ENCODE results near the gene GRK4.

- TF ChIP-seq, protein P1, sequence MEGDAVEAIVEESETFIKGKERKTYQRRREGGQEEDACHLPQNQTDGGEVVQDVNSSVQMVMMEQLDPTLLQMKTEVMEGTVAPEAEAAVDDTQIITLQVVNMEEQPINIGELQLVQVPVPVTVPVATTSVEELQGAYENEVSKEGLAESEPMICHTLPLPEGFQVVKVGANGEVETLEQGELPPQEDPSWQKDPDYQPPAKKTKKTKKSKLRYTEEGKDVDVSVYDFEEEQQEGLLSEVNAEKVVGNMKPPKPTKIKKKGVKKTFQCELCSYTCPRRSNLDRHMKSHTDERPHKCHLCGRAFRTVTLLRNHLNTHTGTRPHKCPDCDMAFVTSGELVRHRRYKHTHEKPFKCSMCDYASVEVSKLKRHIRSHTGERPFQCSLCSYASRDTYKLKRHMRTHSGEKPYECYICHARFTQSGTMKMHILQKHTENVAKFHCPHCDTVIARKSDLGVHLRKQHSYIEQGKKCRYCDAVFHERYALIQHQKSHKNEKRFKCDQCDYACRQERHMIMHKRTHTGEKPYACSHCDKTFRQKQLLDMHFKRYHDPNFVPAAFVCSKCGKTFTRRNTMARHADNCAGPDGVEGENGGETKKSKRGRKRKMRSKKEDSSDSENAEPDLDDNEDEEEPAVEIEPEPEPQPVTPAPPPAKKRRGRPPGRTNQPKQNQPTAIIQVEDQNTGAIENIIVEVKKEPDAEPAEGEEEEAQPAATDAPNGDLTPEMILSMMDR (IDR thresholded peaks at IDR 0.05 in 2 of 3, conservative IDR thresholded peaks at IDR 0.05 in 1 of 3; ENCODE audit: control insufficient read depth in 2 of 3, extremely low read depth in 1 of 3, insufficient read depth in 1 of 3, low read depth in 3 of 3, low read length in 3 of 3): no peak
- TF ChIP-seq, protein P2, sequence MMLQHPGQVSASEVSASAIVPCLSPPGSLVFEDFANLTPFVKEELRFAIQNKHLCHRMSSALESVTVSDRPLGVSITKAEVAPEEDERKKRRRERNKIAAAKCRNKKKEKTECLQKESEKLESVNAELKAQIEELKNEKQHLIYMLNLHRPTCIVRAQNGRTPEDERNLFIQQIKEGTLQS (IDR thresholded peaks at IDR 0.05; ENCODE audit: borderline replicate concordance, extremely low read depth, low read depth, low read length): no peak
- TF ChIP-seq TAF1 (IDR thresholded peaks at IDR 0.05; ENCODE audit: borderline replicate concordance, low read depth, low read length) (no peak), BHLHE40 (IDR thresholded peaks at IDR 0.05; ENCODE audit: borderline replicate concordance in 1 of 2, low read depth in 2 of 2, low read length in 1 of 2) (no peak), KAT2A (conservative IDR thresholded peaks at IDR 0.05; ENCODE audit: control insufficient read depth, low read depth, low read length) (no peak), TARDBP (IDR thresholded peaks at IDR 0.05; ENCODE audit: borderline replicate concordance) (no peak), POLR2A (IDR thresholded peaks at IDR 0.05; ENCODE audit: low read depth, low read length) (no peak), CEBPB (IDR thresholded peaks at IDR 0.05; ENCODE audit: borderline replicate concordance in 1 of 2, low read depth in 2 of 2, low read length in 2 of 2) (no peak), BCL11A (IDR thresholded peaks at IDR 0.05; ENCODE audit: low read depth, low read length) (no peak)
Measured at GRCh38 chr4:2927696-2928075, 35.7 kb upstream of the GRK4 start.
